CD4-positive, alpha-beta T cell treated with Interleukin-15 for 4 hours (primary cell): ENCODE data around the gene EIF6.
"Not testable (repeated sequence)": the region's sequence is repeated elsewhere in the genome, so short reads cannot be mapped to it uniquely, and the experiment has no call there.

Source experiments
- DNase-seq: peaks from one replicate; pipeline ENCODE4 v3.0.0-alpha.2; 2020; ENCODE audit warnings: low spot score

EIF6 gene

GRCh38 chr20:35254448-35254999 is 30.0 kb downstream of the EIF6 start:
- no peak for DNase-seq

- no peak for DNase-seq
Measured at GRCh38 chr20:35253010-35253409, 31.6 kb downstream of the EIF6 start.

- not testable (repeated sequence) for DNase-seq
Measured at GRCh38 chr20:35252598-35252997, 32.0 kb downstream of the EIF6 start.

GRCh38 chr20:35252037-35252461 is 32.5 kb downstream of the EIF6 start:
- DNase-seq = peak; percentile 44

- DNase-seq = no peak
Measured at GRCh38 chr20:35251613-35251940, 33.0 kb downstream of the EIF6 start.

GRCh38 chr20:35248641-35249475 is 35.7 kb downstream of the EIF6 start:
- no peak for DNase-seq

GRCh38 chr20:35246723-35247122 is 37.8 kb downstream of the EIF6 start:
- no peak for DNase-seq

GRCh38 chr20:35243986-35244385 is 40.6 kb downstream of the EIF6 start:
- DNase-seq = no peak

- no peak for DNase-seq
Measured at GRCh38 chr20:35243317-35243716, 41.3 kb downstream of the EIF6 start.

- DNase-seq = no peak
Measured at GRCh38 chr20:35240811-35241293, 43.7 kb downstream of the EIF6 start.

- DNase-seq = no peak
Measured at GRCh38 chr20:35240083-35240810, 44.3 kb downstream of the EIF6 start.

GRCh38 chr20:35238735-35239134 is 45.8 kb downstream of the EIF6 start:
- no peak for DNase-seq

- DNase-seq = no peak
Measured at GRCh38 chr20:35238170-35238569, 46.4 kb downstream of the EIF6 start.

- DNase-seq = no peak
Measured at GRCh38 chr20:35237486-35237885, 47.1 kb downstream of the EIF6 start.

- DNase-seq = no peak
Measured at GRCh38 chr20:35235881-35236280, 48.7 kb downstream of the EIF6 start.

- no peak for DNase-seq
Measured at GRCh38 chr20:35232575-35232974, 52.0 kb downstream of the EIF6 start.
